GM10847 (cell line): ENCODE data around the gene RBM24.

Experiments
- POLR2A ChIP-seq: IDR thresholded peaks from 2 replicates; pipeline ENCODE4 v1.6.1; 2011; ENCODE audit not compliant: insufficient read length; ENCODE audit errors: extremely low read depth

RBM24 gene

GRCh38 chr6:17281100-17281496 lies at the start of gene RBM24:
Gene RBM24 (plus strand): TSS chr6:17281361. CDS start chr6:17281582, 221 bp downstream.
- TF ChIP-seq POLR2A: no peak

- TF ChIP-seq POLR2A: no peak
Observed at GRCh38 chr6:17233531-17233930, 47.6 kb upstream of the RBM24 start.

GRCh38 chr6:17237246-17237645 lies 43.9 kb upstream of the RBM24 start:
- TF ChIP-seq POLR2A: no peak

GRCh38 chr6:17239260-17239659 lies 41.9 kb upstream of the RBM24 start:
- TF ChIP-seq POLR2A: no peak

GRCh38 chr6:17240803-17241500 lies 40.2 kb upstream of the RBM24 start:
- TF ChIP-seq POLR2A: no peak

- TF ChIP-seq POLR2A: no peak
Observed at GRCh38 chr6:17242087-17242486, 39.1 kb upstream of the RBM24 start.

- TF ChIP-seq POLR2A: no peak
Observed at GRCh38 chr6:17250237-17250636, 30.9 kb upstream of the RBM24 start.

GRCh38 chr6:17251953-17252352 lies 29.2 kb upstream of the RBM24 start:
- no peak for TF ChIP-seq POLR2A

GRCh38 chr6:17258749-17259148 lies 22.4 kb upstream of the RBM24 start:
- TF ChIP-seq POLR2A: no peak

- TF ChIP-seq POLR2A: no peak
Observed at GRCh38 chr6:17265570-17265969, 15.6 kb upstream of the RBM24 start.

- TF ChIP-seq POLR2A: no peak
Observed at GRCh38 chr6:17267566-17267965, 13.6 kb upstream of the RBM24 start.

GRCh38 chr6:17268114-17268513 lies 13.0 kb upstream of the RBM24 start:
- no peak for TF ChIP-seq POLR2A

GRCh38 chr6:17269840-17270239 lies 11.3 kb upstream of the RBM24 start:
- TF ChIP-seq POLR2A: no peak

- no peak for TF ChIP-seq POLR2A
Observed at GRCh38 chr6:17271628-17272027, 9.5 kb upstream of the RBM24 start.

- TF ChIP-seq POLR2A: no peak
Observed at GRCh38 chr6:17276766-17277165, 4.4 kb upstream of the RBM24 start.

GRCh38 chr6:17277256-17277655 lies 3.9 kb upstream of the RBM24 start:
- no peak for TF ChIP-seq POLR2A
